ENCODE data around the gene ARID4B. TPM values are rescaled to one million over a fixed set of nuclear protein-coding genes. Genes with fewer than 3 reads are reported as not detected.
"Not testable (repeated sequence)": the region's sequence is repeated elsewhere in the genome, so short reads cannot be mapped to it uniquely, and the experiment has no call there.

Gene ARID4B
- total RNA-seq, 6 experiments from 2014 or later, result 19.4 to 22.8 (median 20.5) TPM

- no peak for TF ChIP-seq CTCF (IDR thresholded peaks at IDR 0.05)
- Mint-ChIP-seq H3K4me3 (peak overlapping the region; percentile 57; the same call in 1 of the 2 replicates), H3K9me3 (no peaks in the 10 kb centered on the region), H3K27ac (peak overlapping the region; percentile 40), H3K4me1 (ENCODE audit: low read depth) (peaks cover 34% of the 10 kb centered on the region), H3K36me3 (ENCODE audit: low read depth) (peaks cover 7% of the 10 kb centered on the region), H3K27me3 (ENCODE audit: insufficient read depth) (no peaks in the 10 kb centered on the region; the same call in 1 of the 2 replicates)
- no peak for DNase-seq
Observed at GRCh38 chr1:235313931-235314678, 13.9 kb downstream of the ARID4B start.

- no peak for DNase-seq
- H3K9me3 Mint-ChIP-seq, result no peaks in the 10 kb centered on the region
- H3K36me3 Mint-ChIP-seq (ENCODE audit: low read depth), result no peaks in the 10 kb centered on the region
- peak overlapping the region; percentile 40 for H3K27ac Mint-ChIP-seq
- peaks cover 27% of the 10 kb centered on the region for H3K4me1 Mint-ChIP-seq (ENCODE audit: low read depth)
- H3K4me3 Mint-ChIP-seq, result no peak overlapping the region
- no peak for TF ChIP-seq CTCF (IDR thresholded peaks at IDR 0.05)
- no peaks in the 10 kb centered on the region for H3K27me3 Mint-ChIP-seq (ENCODE audit: insufficient read depth)
Observed at GRCh38 chr1:235313262-235313661, 14.7 kb downstream of the ARID4B start.

GRCh38 chr1:235309206-235309605, 18.8 kb downstream of the ARID4B start:
- H3K4me3 Mint-ChIP-seq; H3K9me3 Mint-ChIP-seq; H3K36me3 Mint-ChIP-seq (ENCODE audit: low read depth); DNase-seq; H3K27me3 Mint-ChIP-seq (ENCODE audit: insufficient read depth); H3K27ac Mint-ChIP-seq: not testable (repeated sequence)
- H3K4me1 Mint-ChIP-seq (ENCODE audit: low read depth), result peaks cover 37% of the 10 kb centered on the region

GRCh38 chr1:235307158-235308124, 20.5 kb downstream of the ARID4B start:
- no peak overlapping the region for H3K4me3 Mint-ChIP-seq
- H3K9me3 Mint-ChIP-seq, result no peaks in the 10 kb centered on the region
- H3K4me1 Mint-ChIP-seq (ENCODE audit: low read depth), result peaks cover 27% of the 10 kb centered on the region
- H3K27me3 Mint-ChIP-seq (ENCODE audit: insufficient read depth), result no peaks in the 10 kb centered on the region
- peak overlapping the region; percentile 48; the same call in 1 of the 2 replicates for H3K27ac Mint-ChIP-seq
- H3K36me3 Mint-ChIP-seq (ENCODE audit: low read depth), result no peaks in the 10 kb centered on the region
- no peak for TF ChIP-seq CTCF (IDR thresholded peaks at IDR 0.05)
- peak; percentile 45 for DNase-seq

- Mint-ChIP-seq H3K27ac (peak overlapping the region; percentile 49), H3K4me3 (no peak overlapping the region), H3K27me3 (ENCODE audit: insufficient read depth) (no peaks in the 10 kb centered on the region), H3K9me3 (no peaks in the 10 kb centered on the region), H3K36me3 (ENCODE audit: low read depth) (no peaks in the 10 kb centered on the region), H3K4me1 (ENCODE audit: low read depth) (peaks cover 27% of the 10 kb centered on the region)
- peak; percentile 51 for DNase-seq
- TF ChIP-seq CTCF (IDR thresholded peaks at IDR 0.05), result no peak
Observed at GRCh38 chr1:235304549-235305451, 23.2 kb downstream of the ARID4B start.

Measured in HFFc6 (cell line).